ENCODE results near the gene CALB2. TPM values are rescaled to one million over a fixed set of nuclear protein-coding genes. Genes with fewer than 3 reads are reported as not detected.

CALB2 gene
- total and polyA plus RNA-seq, 2 of the 8 experiments (the other 6 are each of a cell fraction or from before 2014, with no cell fraction given): 1.9 to 2.6 TPM

DNA sequence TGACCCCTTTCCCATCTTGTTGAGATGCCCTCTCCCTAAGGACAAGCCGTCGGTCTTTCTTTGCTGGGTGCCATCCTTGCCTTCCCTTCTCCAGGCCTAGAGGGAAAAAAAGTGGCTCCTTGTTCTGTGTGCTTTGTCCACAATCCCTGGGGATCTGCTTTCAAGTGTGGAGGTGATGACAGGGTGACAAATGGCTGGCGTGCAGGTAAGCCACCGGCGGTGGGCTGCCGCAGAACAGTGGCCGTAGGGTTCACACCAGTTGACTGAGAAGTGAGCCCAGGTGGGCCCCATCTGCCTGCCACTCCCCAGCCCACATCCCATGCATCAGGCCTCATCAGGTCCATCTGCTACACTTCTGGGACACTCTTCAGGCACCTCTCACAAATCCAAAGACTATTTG lies 11.4 kb upstream of the CALB2 start (continued):
- TF ChIP-seq, protein P1, sequence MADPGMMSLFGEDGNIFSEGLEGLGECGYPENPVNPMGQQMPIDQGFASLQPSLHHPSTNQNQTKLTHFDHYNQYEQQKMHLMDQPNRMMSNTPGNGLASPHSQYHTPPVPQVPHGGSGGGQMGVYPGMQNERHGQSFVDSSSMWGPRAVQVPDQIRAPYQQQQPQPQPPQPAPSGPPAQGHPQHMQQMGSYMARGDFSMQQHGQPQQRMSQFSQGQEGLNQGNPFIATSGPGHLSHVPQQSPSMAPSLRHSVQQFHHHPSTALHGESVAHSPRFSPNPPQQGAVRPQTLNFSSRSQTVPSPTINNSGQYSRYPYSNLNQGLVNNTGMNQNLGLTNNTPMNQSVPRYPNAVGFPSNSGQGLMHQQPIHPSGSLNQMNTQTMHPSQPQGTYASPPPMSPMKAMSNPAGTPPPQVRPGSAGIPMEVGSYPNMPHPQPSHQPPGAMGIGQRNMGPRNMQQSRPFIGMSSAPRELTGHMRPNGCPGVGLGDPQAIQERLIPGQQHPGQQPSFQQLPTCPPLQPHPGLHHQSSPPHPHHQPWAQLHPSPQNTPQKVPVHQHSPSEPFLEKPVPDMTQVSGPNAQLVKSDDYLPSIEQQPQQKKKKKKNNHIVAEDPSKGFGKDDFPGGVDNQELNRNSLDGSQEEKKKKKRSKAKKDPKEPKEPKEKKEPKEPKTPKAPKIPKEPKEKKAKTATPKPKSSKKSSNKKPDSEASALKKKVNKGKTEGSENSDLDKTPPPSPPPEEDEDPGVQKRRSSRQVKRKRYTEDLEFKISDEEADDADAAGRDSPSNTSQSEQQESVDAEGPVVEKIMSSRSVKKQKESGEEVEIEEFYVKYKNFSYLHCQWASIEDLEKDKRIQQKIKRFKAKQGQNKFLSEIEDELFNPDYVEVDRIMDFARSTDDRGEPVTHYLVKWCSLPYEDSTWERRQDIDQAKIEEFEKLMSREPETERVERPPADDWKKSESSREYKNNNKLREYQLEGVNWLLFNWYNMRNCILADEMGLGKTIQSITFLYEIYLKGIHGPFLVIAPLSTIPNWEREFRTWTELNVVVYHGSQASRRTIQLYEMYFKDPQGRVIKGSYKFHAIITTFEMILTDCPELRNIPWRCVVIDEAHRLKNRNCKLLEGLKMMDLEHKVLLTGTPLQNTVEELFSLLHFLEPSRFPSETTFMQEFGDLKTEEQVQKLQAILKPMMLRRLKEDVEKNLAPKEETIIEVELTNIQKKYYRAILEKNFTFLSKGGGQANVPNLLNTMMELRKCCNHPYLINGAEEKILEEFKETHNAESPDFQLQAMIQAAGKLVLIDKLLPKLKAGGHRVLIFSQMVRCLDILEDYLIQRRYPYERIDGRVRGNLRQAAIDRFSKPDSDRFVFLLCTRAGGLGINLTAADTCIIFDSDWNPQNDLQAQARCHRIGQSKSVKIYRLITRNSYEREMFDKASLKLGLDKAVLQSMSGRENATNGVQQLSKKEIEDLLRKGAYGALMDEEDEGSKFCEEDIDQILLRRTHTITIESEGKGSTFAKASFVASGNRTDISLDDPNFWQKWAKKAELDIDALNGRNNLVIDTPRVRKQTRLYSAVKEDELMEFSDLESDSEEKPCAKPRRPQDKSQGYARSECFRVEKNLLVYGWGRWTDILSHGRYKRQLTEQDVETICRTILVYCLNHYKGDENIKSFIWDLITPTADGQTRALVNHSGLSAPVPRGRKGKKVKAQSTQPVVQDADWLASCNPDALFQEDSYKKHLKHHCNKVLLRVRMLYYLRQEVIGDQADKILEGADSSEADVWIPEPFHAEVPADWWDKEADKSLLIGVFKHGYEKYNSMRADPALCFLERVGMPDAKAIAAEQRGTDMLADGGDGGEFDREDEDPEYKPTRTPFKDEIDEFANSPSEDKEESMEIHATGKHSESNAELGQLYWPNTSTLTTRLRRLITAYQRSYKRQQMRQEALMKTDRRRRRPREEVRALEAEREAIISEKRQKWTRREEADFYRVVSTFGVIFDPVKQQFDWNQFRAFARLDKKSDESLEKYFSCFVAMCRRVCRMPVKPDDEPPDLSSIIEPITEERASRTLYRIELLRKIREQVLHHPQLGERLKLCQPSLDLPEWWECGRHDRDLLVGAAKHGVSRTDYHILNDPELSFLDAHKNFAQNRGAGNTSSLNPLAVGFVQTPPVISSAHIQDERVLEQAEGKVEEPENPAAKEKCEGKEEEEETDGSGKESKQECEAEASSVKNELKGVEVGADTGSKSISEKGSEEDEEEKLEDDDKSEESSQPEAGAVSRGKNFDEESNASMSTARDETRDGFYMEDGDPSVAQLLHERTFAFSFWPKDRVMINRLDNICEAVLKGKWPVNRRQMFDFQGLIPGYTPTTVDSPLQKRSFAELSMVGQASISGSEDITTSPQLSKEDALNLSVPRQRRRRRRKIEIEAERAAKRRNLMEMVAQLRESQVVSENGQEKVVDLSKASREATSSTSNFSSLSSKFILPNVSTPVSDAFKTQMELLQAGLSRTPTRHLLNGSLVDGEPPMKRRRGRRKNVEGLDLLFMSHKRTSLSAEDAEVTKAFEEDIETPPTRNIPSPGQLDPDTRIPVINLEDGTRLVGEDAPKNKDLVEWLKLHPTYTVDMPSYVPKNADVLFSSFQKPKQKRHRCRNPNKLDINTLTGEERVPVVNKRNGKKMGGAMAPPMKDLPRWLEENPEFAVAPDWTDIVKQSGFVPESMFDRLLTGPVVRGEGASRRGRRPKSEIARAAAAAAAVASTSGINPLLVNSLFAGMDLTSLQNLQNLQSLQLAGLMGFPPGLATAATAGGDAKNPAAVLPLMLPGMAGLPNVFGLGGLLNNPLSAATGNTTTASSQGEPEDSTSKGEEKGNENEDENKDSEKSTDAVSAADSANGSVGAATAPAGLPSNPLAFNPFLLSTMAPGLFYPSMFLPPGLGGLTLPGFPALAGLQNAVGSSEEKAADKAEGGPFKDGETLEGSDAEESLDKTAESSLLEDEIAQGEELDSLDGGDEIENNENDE (IDR thresholded peaks at IDR 0.05; ENCODE audit: insufficient replicate concordance, low read length): no peak
- no peak for TF ChIP-seq POLR2AphosphoS5 (IDR thresholded peaks at IDR 0.05; ENCODE audit: low read depth, low read length)
- no peak for TF ChIP-seq POU5F1 (IDR thresholded peaks at IDR 0.05; ENCODE audit: low read depth, low read length)
- no peak for TF ChIP-seq SP4 (IDR thresholded peaks at IDR 0.05; ENCODE audit: low read length)
- TF ChIP-seq, protein P2, sequence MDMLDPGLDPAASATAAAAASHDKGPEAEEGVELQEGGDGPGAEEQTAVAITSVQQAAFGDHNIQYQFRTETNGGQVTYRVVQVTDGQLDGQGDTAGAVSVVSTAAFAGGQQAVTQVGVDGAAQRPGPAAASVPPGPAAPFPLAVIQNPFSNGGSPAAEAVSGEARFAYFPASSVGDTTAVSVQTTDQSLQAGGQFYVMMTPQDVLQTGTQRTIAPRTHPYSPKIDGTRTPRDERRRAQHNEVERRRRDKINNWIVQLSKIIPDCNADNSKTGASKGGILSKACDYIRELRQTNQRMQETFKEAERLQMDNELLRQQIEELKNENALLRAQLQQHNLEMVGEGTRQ (IDR thresholded peaks at IDR 0.05; ENCODE audit: low read length): no peak
- no peak for TF ChIP-seq HDAC2 (IDR thresholded peaks at IDR 0.05; ENCODE audit: borderline replicate concordance in 1 of 2, low read depth in 2 of 2, low read length in 2 of 2)

Data from H1 (cell line).